HG03060 (cell line): ENCODE results near the gene OR2AE1.

ENCODE experiments used
- ATAC-seq: cut with Tn5 transposase; IDR thresholded peaks from one replicate; pipeline ENCODE4 v1.9.1; 2021; ENCODE audit warnings: low read depth, moderate number of reproducible peaks; ENCODE audit not compliant: unreplicated experiment

Gene OR2AE1

DNA sequence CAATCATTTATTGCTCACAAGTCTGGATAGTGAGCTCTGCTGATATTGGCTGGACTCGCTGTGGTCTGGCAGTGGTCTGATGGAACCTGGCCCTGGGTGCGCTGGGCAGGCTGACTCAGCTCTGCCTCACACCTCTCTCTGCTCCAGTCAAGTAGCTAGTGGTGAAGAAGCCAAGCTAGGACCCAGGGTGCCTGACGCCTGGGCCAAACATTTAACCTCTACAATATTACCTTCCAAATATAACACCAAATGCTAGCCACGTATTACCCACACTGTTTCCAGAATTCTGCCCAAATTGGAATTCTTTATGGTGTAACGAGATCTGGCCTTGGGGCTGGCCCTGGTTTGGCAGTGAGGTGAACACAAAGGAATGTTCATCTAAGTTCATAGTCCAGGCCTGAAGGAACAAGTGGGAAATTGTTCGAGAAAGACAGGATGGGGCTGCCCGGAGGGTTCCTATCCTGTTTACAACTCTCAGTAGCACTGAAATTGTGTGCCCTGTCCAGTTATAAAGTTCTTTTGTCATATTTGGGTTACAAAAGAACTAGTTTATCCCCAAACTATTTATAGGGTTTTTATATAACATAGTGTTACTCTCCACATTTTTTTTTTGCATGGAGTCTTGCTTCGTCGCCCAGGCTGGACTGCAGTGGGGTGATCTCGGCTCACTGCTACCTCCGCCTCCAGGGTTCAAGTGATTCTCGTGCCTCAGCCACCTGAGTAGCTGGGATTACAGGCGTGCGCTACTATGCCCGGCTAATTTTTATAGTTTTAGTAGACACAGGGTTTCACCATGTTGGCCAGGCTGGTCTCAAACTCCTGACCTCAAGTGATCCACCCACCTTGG, 16.3 kb downstream of the OR2AE1 start:
- no peak for ATAC-seq

DNA sequence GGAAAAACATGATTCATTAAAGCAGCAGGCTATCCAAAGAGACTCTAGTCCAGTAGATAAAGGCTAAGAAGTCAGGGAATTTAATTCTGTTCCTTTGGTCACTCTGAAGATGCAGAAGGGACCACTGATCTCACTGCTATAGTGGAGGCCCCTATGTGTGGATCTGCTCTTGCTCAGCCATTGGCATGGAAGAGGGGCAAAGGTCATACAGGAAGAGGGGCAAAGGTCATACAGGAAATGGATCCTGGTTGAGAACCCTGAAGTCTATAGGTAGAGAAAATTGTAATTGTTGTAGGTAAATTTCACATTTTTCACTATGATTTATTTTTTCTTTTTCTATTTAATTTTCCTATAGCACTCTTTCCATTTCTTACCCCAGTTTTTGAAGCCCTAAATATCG, 21.6 kb downstream of the OR2AE1 start:
- no peak for ATAC-seq

DNA sequence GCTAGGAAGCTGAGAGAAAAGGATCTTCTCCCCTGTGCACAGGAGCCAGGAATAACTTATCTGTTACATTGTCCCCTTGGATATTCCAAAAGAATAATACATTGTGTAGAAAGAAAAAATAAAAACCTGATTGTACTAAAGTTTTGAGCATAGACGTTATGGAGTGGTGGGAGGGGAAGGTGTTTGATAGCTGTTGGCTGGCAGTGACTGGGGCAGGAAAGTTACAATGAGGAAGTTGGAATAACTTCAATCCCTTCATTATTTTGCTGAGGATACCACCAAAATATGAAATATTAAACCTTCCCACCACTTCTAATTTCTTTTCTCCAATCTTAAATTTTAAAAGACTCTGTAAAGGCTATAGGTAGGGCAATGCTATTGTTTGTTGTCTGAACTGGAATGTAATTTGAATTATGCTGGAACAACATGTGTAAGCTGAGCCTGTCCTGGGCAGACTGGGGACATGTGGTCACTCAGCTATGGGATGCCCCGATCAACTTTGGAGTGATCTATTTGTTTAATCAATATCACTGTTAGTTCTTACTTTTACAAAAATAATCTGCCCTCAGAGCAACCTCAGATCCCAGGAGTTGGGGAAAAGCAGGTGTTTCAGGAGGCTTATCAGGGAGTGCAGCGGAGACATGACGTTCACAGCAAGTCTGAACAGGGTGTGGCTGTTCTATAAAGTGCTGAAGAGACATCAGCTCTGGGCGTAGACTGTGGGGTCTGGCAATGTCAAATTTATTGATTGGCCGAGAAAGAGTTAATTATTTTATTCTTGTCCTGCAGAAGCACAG, 28.2 kb downstream of the OR2AE1 start:
- no peak for ATAC-seq

DNA sequence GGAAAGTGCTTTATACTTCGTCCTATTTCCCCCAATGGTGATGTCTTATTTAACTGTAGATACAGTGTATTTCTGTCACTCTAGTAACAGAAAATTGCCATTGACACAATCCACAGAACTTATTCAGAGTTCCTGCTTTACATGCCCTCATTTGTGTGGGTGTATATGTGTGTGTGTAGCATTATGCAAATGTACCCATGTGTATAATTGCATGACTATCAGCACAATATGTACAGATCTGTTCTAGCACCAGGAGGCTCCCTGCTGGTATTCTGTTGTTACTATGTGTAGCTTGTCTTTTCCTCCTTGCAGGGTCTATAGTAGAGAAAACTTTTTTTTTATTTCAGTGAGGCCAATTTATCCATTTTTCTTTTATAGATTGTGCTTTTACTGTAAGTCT, 32.5 kb downstream of the OR2AE1 start:
- no peak for ATAC-seq

DNA sequence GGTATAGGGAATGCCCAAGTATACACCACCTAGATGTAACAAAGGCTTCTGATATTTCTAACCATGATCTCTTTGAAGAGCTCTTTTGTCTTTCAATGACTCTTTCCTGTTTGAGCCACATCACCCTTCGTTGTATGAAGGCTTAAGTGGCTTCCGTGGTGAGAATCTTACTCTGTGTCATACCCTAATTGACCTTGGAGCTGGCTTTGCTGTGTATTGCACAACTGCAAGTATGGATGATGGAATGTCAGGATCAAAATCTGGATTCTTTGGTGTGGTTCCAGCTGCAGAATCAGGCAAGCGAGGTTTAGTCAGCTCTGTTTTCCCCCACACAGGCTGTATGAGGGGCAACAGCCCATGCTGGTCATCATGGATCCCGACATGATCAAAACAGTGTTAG, 33.0 kb downstream of the OR2AE1 start:
- ATAC-seq = no peak

DNA sequence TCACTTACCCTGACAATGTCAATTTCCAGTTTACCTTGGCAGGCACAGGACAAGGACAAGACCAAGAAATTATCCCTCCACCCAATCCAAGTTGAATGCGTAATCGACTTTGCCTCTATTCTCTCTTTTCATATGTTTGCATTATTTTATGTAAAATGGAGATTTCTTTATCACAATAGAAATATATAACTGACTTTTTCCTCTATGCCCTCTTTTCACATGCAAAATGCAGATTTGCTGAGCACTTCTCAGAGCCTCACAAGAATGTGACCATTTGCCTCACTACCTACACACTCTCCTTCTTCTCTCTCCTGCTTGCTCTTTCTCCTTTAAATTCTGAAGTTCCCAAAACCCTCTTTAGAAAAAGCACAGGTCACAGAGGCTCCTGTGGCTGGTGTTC, 33.9 kb downstream of the OR2AE1 start:
- ATAC-seq = no peak

DNA sequence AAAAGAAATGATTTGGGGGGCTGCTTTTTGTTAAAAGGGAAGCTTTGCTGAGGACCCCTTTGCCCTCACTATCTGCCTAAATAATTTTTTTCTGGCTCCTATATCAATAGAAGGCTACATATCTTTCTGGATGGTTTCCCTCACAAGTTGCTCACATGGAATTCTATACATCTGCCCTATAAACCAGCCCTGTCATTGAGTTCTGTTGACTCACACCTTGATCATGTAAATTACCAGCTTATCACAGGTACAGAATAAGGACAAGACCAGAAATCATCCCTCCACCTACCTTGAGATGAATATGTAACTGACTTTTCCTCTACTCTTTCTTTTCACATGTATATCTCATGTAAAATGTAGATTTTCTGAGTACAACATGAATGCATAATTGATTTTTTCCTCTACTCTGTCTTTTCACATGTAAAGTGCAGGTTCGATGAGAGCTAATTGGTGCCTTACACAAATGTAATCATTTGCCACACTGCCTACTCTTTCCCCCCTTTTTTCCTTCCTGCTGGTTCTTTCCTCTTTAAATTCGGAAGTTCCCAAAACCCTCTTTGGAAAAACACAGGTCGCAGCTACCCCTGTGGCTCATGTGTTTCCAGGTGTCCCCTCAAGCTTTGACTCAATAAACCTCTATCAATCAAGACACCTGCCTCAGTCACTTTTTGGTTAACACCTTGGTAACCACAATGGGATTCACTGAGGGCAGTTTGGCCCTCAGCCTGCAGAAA, 36.5 kb downstream of the OR2AE1 start:
- no peak for ATAC-seq

DNA sequence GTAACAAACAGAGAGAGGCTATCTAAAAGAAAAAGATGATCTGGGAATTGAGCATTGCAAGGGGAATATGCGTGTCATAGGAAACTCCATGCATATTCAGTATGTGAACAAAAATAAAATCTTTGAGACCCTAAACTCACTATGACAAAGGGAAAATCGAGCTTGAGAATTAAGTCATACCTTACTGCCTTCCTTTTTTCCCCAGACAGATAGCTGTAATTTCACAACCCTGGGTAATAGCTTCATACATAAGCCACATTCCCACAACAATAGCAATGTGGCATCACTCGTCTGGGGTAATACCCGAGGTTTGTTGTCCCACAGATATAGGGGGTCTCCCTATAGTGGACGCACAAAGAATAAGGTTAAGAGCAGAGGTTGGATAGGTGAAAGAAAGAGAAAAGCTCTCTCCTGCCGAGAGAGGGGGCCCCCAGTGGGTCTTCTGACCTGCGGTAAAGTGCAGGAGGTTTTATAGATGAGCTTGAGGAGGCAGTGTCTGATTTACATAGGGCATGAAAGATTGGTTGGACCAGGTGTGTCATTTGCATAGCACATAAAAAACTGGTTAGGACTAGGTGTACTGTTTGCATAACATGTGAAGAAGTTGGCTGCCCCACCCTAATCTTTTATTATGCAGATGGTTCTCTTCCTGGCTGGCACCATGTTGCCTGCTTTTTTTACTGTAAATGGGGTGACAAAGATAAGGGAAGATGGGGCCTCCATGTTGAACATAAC, 37.4 kb downstream of the OR2AE1 start:
- no peak for ATAC-seq

DNA sequence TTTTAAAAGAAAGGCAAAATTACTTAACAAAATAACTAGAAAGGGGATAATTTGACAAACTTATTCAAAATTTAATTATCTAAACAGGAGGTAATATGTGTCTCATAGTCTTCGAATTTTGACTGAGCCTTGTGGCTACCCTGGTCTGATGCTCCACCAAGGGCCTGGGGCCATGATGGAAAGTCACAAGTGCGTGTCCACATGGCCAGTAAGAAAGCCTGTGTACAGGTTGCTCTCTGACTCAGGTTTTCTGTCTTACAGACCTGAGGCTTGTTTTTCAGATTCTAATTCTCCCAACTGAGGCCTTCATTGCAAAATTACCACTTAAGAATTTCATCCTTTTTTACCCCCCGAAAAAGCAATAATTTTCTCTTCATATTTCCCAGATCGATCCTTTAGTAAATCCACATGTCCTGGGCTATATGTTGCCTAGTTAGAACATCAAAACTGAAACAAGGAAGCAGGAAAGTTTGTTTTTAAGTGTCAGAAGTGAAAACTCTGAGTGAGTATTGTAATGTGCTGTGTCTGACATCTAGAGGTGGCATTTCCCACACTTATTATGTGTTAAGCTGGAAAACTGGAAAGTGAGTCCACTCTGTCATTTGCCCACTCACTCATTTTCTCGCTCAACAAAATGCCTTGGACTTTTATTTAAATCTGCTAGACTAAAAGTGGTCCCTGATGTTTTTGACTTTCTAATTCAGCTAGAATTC, 39.0 kb downstream of the OR2AE1 start:
- ATAC-seq = no peak

DNA sequence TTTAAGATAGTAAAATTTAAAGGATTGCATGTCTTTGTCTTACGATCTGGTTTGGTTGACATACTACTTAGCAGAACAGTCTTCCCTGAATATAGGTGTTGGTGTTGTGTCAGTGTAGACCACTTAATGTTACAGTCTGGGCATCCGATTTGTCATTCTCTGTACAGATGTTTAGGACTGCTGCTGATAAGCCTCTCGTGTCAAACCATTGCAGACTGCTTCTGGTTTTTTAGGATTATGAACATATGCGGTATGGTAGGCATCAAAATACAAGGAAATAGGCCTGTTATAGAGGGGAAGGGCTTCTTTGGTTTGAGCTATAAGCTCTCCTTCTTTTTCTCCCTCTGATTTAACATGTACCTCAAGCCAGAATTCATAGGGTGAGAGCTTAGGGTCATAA, 41.6 kb downstream of the OR2AE1 start:
- no peak for ATAC-seq

DNA sequence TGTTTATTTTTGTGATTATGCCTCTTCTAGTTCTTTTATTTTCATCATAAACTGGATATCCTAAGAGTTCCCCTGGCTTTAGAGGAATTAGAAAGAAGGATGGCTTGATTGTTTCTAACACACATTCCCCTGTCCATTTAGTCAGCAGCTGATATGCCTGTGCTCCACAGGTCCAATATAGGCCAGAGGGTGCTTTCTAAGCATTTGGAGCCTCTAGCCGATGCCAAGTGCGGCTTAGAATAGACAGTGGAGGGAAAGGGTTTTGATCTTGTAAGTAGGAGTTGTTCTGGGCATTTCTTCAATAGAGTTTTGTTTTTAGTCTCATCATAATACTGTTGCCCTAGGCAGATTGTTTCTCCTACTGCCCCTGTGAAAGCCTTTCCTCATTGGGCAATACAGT, 42.5 kb downstream of the OR2AE1 start:
- ATAC-seq = no peak

DNA sequence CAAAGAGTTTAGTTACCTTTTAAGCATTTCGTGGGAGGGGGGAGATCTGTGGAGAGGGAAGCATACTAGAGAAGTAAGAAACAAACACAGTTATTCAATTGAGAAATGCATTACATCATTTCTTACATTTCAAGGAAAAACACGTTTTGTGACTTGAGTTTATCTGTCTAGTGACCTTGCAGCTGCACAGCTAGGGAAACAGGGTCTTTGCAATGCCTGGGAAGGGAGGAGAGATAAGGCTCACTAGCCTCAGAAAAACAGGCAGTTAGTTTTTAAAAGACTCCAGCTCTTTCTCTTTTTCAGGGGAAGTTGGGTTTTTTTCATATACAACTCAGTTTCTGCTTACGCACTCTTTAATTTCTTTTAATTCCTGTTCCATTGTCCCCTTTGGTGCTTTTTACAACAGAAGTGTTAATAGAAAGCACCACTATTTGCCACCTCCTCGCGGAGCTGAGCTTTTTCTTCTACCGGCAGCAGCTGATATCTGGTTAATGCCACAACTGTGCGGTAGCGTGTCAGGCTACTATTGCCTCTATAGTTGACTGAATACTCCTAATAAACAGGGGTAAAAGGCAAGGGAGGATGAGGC, 43.5 kb downstream of the OR2AE1 start:
- no peak for ATAC-seq

DNA sequence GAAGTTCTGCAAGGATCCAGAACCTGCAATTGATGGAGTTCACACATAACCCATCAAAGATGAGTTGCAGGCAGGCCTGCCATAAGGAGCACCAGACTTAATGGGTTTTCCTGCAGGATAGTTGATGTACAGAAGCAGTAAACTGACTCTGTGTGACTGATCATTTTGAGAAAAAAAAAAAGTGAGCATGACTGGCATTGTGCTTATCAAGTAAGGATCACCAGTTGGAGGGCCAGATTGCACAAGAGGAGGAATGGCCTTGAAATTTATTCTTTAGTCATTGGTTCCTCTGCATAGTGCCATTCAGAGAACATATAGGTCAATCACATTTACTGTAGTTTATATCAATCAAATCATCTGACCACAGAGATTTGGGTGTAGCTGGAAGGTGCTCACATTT, 45.2 kb downstream of the OR2AE1 start:
- ATAC-seq = no peak

DNA sequence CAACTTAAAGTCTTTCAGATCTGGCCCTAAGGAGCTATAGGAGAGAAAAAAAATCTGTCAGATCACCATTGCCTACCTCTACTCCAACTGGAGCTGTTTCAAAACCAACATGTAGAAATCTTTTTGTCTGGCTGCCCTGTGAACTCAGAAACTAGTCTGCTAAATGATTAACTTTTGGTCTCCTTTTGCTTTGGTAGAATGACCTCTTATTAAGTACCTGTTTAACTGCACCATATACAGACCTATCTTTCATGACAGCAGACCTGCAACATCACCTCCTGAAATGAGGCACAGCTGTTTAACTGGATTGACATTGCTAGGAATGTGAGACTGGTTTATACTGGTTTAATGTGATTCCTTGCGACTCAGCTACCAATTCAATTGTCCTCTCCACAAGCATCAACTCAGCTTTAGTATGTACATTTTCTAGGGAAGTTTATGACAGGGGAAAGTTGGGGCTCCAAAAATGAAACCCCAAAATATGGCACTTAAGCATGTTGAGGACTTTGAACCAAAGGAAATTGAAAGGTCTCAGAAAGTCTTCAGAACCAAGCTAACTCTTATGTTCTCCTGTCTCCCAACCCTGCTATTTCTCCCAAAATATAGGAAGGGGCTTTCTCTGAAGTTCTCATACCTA, 47.2 kb downstream of the OR2AE1 start:
- no peak for ATAC-seq

DNA sequence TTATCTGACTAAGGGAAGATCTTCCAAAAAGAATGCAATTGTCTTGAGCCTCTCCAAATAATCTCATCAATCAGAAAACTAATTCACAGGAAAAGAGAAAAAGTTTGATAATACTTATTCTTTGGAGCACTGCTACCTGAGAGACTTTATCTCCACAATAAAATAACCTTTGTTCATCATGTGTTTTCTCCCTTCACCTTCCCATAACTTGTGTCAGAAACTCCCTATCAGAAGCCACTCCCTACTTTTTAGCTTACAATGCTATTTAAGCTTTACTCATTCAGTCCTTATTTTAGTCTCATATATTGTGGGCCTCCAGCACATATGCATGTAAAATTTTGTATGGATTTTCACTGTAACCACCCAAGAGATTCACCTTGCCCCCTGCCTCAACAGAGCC, 48.0 kb downstream of the OR2AE1 start:
- ATAC-seq = no peak

DNA sequence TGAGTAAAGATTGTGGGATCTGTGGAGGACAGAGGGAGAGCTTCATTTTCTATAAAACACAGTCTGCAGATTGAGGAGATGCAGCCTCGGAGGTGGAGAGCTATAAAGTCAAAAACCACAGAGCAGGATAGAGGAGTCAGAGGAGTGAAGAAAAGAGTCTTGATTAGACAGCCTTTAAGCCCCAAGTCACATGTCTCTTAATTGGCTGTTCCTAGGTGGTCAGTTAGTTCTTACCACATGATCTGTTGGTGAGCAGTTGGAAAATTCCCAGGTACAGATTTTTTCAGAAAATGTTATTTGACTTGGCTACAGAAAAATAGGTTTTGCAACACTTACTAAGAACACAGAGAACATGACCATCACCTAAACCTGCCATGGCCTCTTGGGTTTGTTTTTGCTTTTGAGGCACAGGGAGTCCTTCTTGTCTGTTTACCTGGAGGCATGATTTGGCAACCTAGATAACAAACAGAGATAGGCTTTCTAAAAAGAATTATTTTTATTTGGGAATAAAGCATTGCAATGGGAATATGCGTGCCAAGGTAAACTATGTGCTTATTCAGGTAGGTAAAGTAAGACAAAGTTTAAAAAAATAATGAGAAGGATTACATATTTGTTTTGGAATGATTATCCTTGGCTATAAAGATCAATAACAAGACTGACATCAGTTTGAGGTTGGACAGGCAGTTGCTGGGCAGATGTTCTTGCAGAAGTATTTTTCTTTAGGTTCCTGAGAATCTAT, 49.6 kb downstream of the OR2AE1 start:
- ATAC-seq = no peak
